IMR-90 (cell line): ENCODE measurements around the gene LRCOL1. TPM values are rescaled to one million over a fixed set of nuclear protein-coding genes. Genes with fewer than 3 reads are reported as not detected.
A peak's percentile ranks its signal among the peaks of the same experiment; 100 is the strongest.

Experiments used
- ATAC-seq: fragments of 200-7000 bp; cut with Tn5 transposase; 2 replicates; pipeline ENCODE4 v1.9.1; 2020; ENCODE audit warnings: low read depth, mild to moderate bottlenecking, moderate library complexity
- BruUV-seq: library from RNA; stranded (reverse); fragments of 400-500 nt; replicated peaks from 2 replicates; lab custom pipeline; 2021; lab: Mats Ljungman, UMichigan
- CTCF ChIA-PET: fragments of 300-600 bp; formaldehyde crosslinking; extraction: SDS; loops from one replicate; lab custom pipeline; 2021; ENCODE audit warnings: antibody characterized with exemption; lab: Yijun Ruan, JAX
- POLR2A ChIA-PET: fragments of 300-600 bp; sonication (Branson Sonifier 250); formaldehyde crosslinking; loops from one replicate; lab custom pipeline; 2022; ENCODE audit warnings: antibody characterized with exemption; ENCODE audit not compliant: unreplicated experiment; lab: Charles Lee
- DNase-seq: peaks from one replicate; pipeline ENCODE4 v3.0.0; 2013
- H2AFZ ChIP-seq: replicated peaks from 2 replicates; pipeline ENCODE3; 2013; ENCODE audit warnings: low read length, mild to moderate bottlenecking; ENCODE audit not compliant: poor library complexity
- H2AK5ac ChIP-seq: 2 replicates; pipeline ENCODE4 v1.6.1; 2013; ENCODE audit warnings: low read depth, low read length, inconsistent platforms
- H2AK9ac ChIP-seq: replicated peaks from 2 replicates; pipeline ENCODE3; 2013; ENCODE audit warnings: mild to moderate bottlenecking, low read depth, low read length, moderate library complexity; ENCODE audit not compliant: poor library complexity
- H2BK120ac ChIP-seq: 2 replicates; pipeline ENCODE4 v1.6.1; 2013; ENCODE audit warnings: low read depth, low read length, inconsistent platforms
- H2BK15ac ChIP-seq: 3 replicates; pipeline ENCODE4 v1.6.1; 2013; ENCODE audit warnings: low read depth, low read length, inconsistent platforms
- H2BK20ac ChIP-seq: 2 replicates; pipeline ENCODE4 v1.6.1; 2013; ENCODE audit warnings: low read depth, mild to moderate bottlenecking, inconsistent platforms, low read length, moderate library complexity
- H2BK5ac ChIP-seq: 2 replicates; pipeline ENCODE4 v1.6.1; 2013; ENCODE audit warnings: mild to moderate bottlenecking, low read depth, low read length, inconsistent platforms; ENCODE audit not compliant: poor library complexity, severe bottlenecking
- H3K14ac ChIP-seq: replicated peaks from 2 replicates; pipeline ENCODE4 v1.6.1; 2013; ENCODE audit warnings: low read depth, low read length, inconsistent platforms
- H3K18ac ChIP-seq: 2 replicates; pipeline ENCODE4 v1.6.1; 2013; ENCODE audit warnings: low read depth, low read length, control low read depth
- H3K23ac ChIP-seq: 2 replicates; pipeline ENCODE4 v1.6.1; 2013; ENCODE audit warnings: low read depth, low read length, inconsistent platforms
- H3K27ac ChIP-seq: 2 replicates; pipeline ENCODE4 v1.5.1; 2013; ENCODE audit warnings: mild to moderate bottlenecking, control low read depth, low read length; ENCODE audit not compliant: insufficient read depth
- H3K27me3 ChIP-seq: 2 replicates; pipeline ENCODE4 v1.6.1; 2013; ENCODE audit warnings: low read length; ENCODE audit not compliant: control insufficient read depth, insufficient read depth
- H3K36me3 ChIP-seq: 2 replicates; pipeline ENCODE4 v1.6.1; 2013; ENCODE audit warnings: low read length, mixed read lengths; ENCODE audit not compliant: control insufficient read depth, insufficient read depth
- H3K4ac ChIP-seq: 2 replicates; pipeline ENCODE4 v1.6.1; 2013; ENCODE audit warnings: low read depth, low read length, inconsistent platforms
- H3K4me1 ChIP-seq: 2 replicates; pipeline ENCODE4 v1.6.1; 2013; ENCODE audit warnings: low read length, mixed read lengths; ENCODE audit not compliant: control insufficient read depth, insufficient read depth
- H3K4me2 ChIP-seq: 2 replicates; pipeline ENCODE4 v1.6.1; 2013; ENCODE audit warnings: low read depth, mild to moderate bottlenecking, control low read depth, low read length, moderate library complexity
- H3K4me3 ChIP-seq: 2 replicates; pipeline ENCODE4 v1.5.1; 2013; ENCODE audit warnings: low read depth, mild to moderate bottlenecking, control low read depth, low read length, moderate library complexity; ENCODE audit not compliant: insufficient read depth
- H3K56ac ChIP-seq: 2 replicates; pipeline ENCODE4 v1.6.1; 2013; ENCODE audit warnings: low read length, inconsistent platforms; ENCODE audit not compliant: insufficient read depth; ENCODE audit errors: extremely low read depth
- H3K79me1 ChIP-seq, 2 experiments: 2 replicates each; pipeline ENCODE4 v1.6.1; 2013; ENCODE audit warnings: low read length in 2 of 2, inconsistent platforms in 1 of 2, low read depth in 1 of 2
- H3K9ac ChIP-seq: 2 replicates; pipeline ENCODE4 v1.6.1; 2013; ENCODE audit warnings: low read depth, low read length, control low read depth
- H3K9me1 ChIP-seq: 2 replicates; pipeline ENCODE4 v1.6.1; 2013; ENCODE audit warnings: low read length, inconsistent platforms; ENCODE audit not compliant: insufficient read depth
- H3K9me3 ChIP-seq: 2 replicates; pipeline ENCODE4 v1.6.1; 2013; ENCODE audit warnings: low read length; ENCODE audit not compliant: control insufficient read depth, insufficient read depth
- H4K20me1 ChIP-seq: 2 replicates; pipeline ENCODE4 v1.6.1; 2013; ENCODE audit warnings: low read length, inconsistent platforms; ENCODE audit not compliant: insufficient read depth
- H4K5ac ChIP-seq: 2 replicates; pipeline ENCODE4 v1.6.1; 2013; ENCODE audit warnings: mild to moderate bottlenecking, low read depth, low read length, control low read depth
- H4K8ac ChIP-seq, 2 experiments: 2 replicates each; pipeline ENCODE4 v1.6.1; 2013; ENCODE audit warnings: low read depth in 2 of 2, low read length in 2 of 2, control low read depth in 1 of 2, inconsistent platforms in 1 of 2
- H4K91ac ChIP-seq: 2 replicates; pipeline ENCODE4 v1.6.1; 2013; ENCODE audit warnings: low read depth, low read length, inconsistent platforms; ENCODE audit not compliant: insufficient read depth
- MAFK ChIP-seq: IDR thresholded peaks from 2 replicates; pipeline ENCODE4 v1.6.1; 2012; ENCODE audit warnings: low read depth, low read length, improper control_type of control experiment
- RAD21 ChIP-seq: IDR thresholded peaks from 2 replicates; pipeline ENCODE4 v1.6.1; 2012; ENCODE audit warnings: low read length, improper control_type of control experiment
- RCOR1 ChIP-seq: IDR thresholded peaks from 2 replicates; pipeline ENCODE4 v1.6.1; 2012; ENCODE audit warnings: mild to moderate bottlenecking, low read length, improper control_type of control experiment; ENCODE audit not compliant: insufficient replicate concordance
- RFX5 ChIP-seq: IDR thresholded peaks from 2 replicates; pipeline ENCODE4 v1.8.0; 2012; ENCODE audit warnings: low read depth, mild to moderate bottlenecking, low read length, moderate library complexity
- WGBS, 2 experiments: methylation state at CpG; one replicate each; pipeline versions ENCODE4 v1.1.5 to v1.1.7; 2013; ENCODE audit warnings: missing lambda C conversion rate in 2 of 2; ENCODE audit not compliant: insufficient read length in 1 of 2; ENCODE audit errors: extremely low coverage in 2 of 2; 5-methylcytosine and 5-hydroxymethylcytosine counted together
- dilution Hi-C: fragments of 300-500 bp; cut with HindIII; formaldehyde crosslinking; loops from one replicate; pipeline ENCODE4 v1.14.3; 2018; ENCODE audit warnings: low sequenced_read_pairs; ENCODE audit not compliant: unreplicated experiment
- in situ Hi-C: fragments of 300-500 bp; cut with MboI; formaldehyde crosslinking; loops from 3 replicates; pipeline ENCODE4 v1.14.3; 2019; ENCODE audit warnings: low sequenced_read_pairs, inconsistent platforms, mixed read lengths
- intact Hi-C: fragments of 100-400 bp; cut with micrococcal nuclease; formaldehyde crosslinking; loops from 2 replicates; pipeline ENCODE4 v1.10.0; 2022
- polyA plus RNA-seq, 3 experiments: library from polyadenylated mRNA; depleted of rRNA; stranded (reverse); fragments of >200 nt; gene quantifications; 2 replicates each; pipeline ENCODE4 v1.2.3, GENCODE V29; 2012; ENCODE audit warnings: low replicate concordance in 1 of 3
- total RNA-seq: library from RNA; depleted of rRNA; stranded (reverse); fragments of >200 nt; gene quantifications from 2 replicates; pipeline ENCODE4 v1.2.3, GENCODE V29; 2012
- TF ChIP-seq, protein P1 (sequence below): fragments of 150-350 bp; IDR thresholded peaks from 2 replicates; pipeline ENCODE4 v1.6.1; 2017; ENCODE audit warnings: mild to moderate bottlenecking, antibody characterized with exemption, low read length, low read depth
- TF ChIP-seq, protein P2 (sequence below): conservative IDR thresholded peaks from 2 replicates; pipeline ENCODE4 v1.5.1; 2012; ENCODE audit warnings: mild to moderate bottlenecking, low read depth, low read length, improper control_type of control experiment

Gene LRCOL1
- total and polyA plus RNA-seq, 2 of the 4 experiments (the other 2 are of a cell fraction) = 1.0 TPM; not detected in 1

DNA sequence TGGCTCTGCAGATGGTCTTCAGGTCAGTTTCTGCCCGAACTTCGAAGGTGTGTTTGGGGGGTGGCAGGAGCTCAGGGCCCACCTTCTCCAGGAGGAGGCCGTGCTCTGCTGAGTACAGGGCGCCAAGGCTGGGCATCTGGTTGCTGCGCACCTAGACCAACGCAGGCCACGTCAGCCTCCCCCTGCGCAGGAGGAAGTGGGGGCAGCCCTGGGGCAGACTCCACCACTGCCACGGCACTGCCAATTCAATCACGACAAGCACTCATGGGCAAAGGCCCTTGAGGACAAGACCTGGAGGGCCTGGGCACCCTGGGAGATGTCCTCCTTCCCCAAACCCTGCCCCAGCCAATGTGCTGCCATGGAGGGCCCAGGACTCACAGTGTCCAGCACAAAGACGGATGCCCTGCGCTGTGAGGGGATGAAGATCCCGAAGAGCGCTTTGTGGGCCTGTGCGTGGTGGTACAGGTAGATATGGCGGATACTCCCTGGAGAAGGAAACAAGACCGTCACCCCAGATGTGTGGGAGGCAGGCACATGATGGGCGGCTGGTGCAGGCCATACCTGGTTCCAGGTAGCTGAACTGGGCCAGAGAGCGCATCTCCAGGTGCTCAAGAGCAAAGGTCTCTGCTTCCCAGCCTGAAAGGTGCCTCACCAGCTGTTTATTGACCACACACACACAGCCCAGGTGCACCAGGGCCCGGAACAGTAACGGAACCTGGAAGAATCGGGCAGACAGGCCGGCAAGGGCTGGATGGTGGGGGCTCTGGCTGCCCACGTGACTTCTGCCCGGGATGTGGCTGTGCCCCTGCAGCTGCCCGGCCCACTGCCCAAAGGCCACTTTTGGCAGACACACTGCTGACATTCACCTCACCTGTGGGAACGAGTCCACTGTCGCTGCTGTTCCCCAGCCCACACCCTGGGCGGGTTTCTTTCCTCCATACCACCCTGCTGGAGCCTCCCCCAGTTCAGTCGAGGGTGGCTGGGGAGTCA, 32.8 kb upstream of the LRCOL1 start:
- H2AK5ac ChIP-seq = no peak overlapping the region
- no peaks in the 10 kb centered on the region for H3K9me3 ChIP-seq
- TF ChIP-seq, protein P1, sequence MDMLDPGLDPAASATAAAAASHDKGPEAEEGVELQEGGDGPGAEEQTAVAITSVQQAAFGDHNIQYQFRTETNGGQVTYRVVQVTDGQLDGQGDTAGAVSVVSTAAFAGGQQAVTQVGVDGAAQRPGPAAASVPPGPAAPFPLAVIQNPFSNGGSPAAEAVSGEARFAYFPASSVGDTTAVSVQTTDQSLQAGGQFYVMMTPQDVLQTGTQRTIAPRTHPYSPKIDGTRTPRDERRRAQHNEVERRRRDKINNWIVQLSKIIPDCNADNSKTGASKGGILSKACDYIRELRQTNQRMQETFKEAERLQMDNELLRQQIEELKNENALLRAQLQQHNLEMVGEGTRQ = no peak
- no peak for TF ChIP-seq RAD21
- TF ChIP-seq RCOR1 = no peak
- no peak for TF ChIP-seq RFX5
- TF ChIP-seq MAFK = no peak
- TF ChIP-seq, protein P2, sequence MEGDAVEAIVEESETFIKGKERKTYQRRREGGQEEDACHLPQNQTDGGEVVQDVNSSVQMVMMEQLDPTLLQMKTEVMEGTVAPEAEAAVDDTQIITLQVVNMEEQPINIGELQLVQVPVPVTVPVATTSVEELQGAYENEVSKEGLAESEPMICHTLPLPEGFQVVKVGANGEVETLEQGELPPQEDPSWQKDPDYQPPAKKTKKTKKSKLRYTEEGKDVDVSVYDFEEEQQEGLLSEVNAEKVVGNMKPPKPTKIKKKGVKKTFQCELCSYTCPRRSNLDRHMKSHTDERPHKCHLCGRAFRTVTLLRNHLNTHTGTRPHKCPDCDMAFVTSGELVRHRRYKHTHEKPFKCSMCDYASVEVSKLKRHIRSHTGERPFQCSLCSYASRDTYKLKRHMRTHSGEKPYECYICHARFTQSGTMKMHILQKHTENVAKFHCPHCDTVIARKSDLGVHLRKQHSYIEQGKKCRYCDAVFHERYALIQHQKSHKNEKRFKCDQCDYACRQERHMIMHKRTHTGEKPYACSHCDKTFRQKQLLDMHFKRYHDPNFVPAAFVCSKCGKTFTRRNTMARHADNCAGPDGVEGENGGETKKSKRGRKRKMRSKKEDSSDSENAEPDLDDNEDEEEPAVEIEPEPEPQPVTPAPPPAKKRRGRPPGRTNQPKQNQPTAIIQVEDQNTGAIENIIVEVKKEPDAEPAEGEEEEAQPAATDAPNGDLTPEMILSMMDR = no peak
- H3K27ac ChIP-seq = no peak overlapping the region
- H3K4ac ChIP-seq = no peak overlapping the region
- H2BK15ac ChIP-seq = no peak overlapping the region
- no peak overlapping the region for H3K18ac ChIP-seq
- no peak overlapping the region for H3K14ac ChIP-seq
- no peaks in the 10 kb centered on the region for H3K4me1 ChIP-seq
- dilution Hi-C loops (no loop called here), intact Hi-C loops (no loop called here), in situ Hi-C loops (no loop called here)
- H3K4me2 ChIP-seq = no peak overlapping the region
- H2AFZ ChIP-seq = no peak overlapping the region
- DNase-seq (no peak), ATAC-seq (no peak)
- no peak overlapping the region for H4K5ac ChIP-seq
- BruUV-seq = no TSS peak
- peaks cover 7% of the 10 kb centered on the region; the same call in 1 of the 2 replicates for H4K20me1 ChIP-seq
- no peak overlapping the region for H2BK5ac ChIP-seq
- no peaks in the 10 kb centered on the region for H3K9me1 ChIP-seq
- peak overlapping the region; percentile 55 for H2AK9ac ChIP-seq
- no peaks in the 10 kb centered on the region for H3K79me1 ChIP-seq
- H2BK120ac ChIP-seq = no peak overlapping the region
- no peak overlapping the region for H3K23ac ChIP-seq
- no peaks in the 10 kb centered on the region for H3K27me3 ChIP-seq
- H4K91ac ChIP-seq = no peak overlapping the region
- POLR2A ChIA-PET = no interaction called here
- H3K36me3 ChIP-seq = peaks cover 36% of the 10 kb centered on the region
- CTCF ChIA-PET = no interaction called here
- no peak overlapping the region for H3K56ac ChIP-seq
- H4K8ac ChIP-seq = no peak overlapping the region
- no peak overlapping the region for H3K4me3 ChIP-seq
- no peak overlapping the region for H3K9ac ChIP-seq
- H2BK20ac ChIP-seq = no peak overlapping the region
- 93% methylated on average over 16 of the region's 30 CpGs; no CpG with 5 or more reads in 1 of the 2 experiments for WGBS, 2 experiments
